GM23338 (cell line): ENCODE measurements around the gene APOL6. TPM values are rescaled to one million over a fixed set of nuclear protein-coding genes. Genes with fewer than 3 reads are reported as not detected.
A peak's percentile ranks its signal among the peaks of the same experiment; 100 is the strongest.

ENCODE experiments used
- ATAC-seq: fragments of 200-7000 bp; cut with Tn5 transposase; 3 replicates; pipeline ENCODE4 v1.9.1; 2020
- DNase-seq: peaks from one replicate; pipeline ENCODE4 v3.0.0-alpha.2; 2015; ENCODE audit warnings: low spot score
- H2AFZ ChIP-seq: fragments of 200-600 bp; sonication (generic); 2 replicates; pipeline ENCODE4 v1.8.0; 2016; ENCODE audit warnings: antibody characterized with exemption, mild to moderate bottlenecking, moderate library complexity
- H3F3A ChIP-seq: fragments of 200-600 bp; sonication (generic); replicated peaks from 2 replicates; pipeline ENCODE4 v1.8.0; 2017; ENCODE audit warnings: antibody characterized with exemption, mixed run types, low read depth
- H3K27ac ChIP-seq: fragments of 200-600 bp; sonication (generic); 2 replicates; pipeline ENCODE4 v1.6.1; 2016; ENCODE audit warnings: low read depth
- H3K27me3 ChIP-seq: fragments of 200-600 bp; sonication (generic); 2 replicates; pipeline ENCODE4 v1.8.0; 2016; ENCODE audit warnings: mild to moderate bottlenecking, mixed run types, moderate library complexity; ENCODE audit not compliant: insufficient read depth
- H3K36me3 ChIP-seq: fragments of 200-600 bp; sonication (generic); 2 replicates; pipeline ENCODE4 v1.8.0; 2016; ENCODE audit warnings: mild to moderate bottlenecking; ENCODE audit not compliant: insufficient read depth
- H3K4me1 ChIP-seq: fragments of 200-600 bp; sonication (generic); 2 replicates; pipeline ENCODE4 v1.8.0; 2016; ENCODE audit warnings: mild to moderate bottlenecking, moderate library complexity; ENCODE audit not compliant: insufficient read depth
- H3K4me2 ChIP-seq: fragments of 200-600 bp; sonication (generic); 2 replicates; pipeline ENCODE4 v1.7.1; 2017; ENCODE audit warnings: mixed run types
- H3K4me3 ChIP-seq: fragments of 200-600 bp; sonication (generic); 2 replicates; pipeline ENCODE4 v1.6.1; 2016; ENCODE audit warnings: mixed run types
- H3K79me2 ChIP-seq: fragments of 200-600 bp; sonication (generic); replicated peaks from 2 replicates; pipeline ENCODE4 v1.8.0; 2017; ENCODE audit warnings: mild to moderate bottlenecking; ENCODE audit not compliant: insufficient read depth
- H3K9me2 ChIP-seq: fragments of 200-600 bp; sonication (generic); 2 replicates; pipeline ENCODE4 v1.8.0; 2017; ENCODE audit not compliant: insufficient read depth
- H4K20me1 ChIP-seq: fragments of 200-600 bp; sonication (generic); replicated peaks from 2 replicates; pipeline ENCODE4 v1.8.0; 2017; ENCODE audit warnings: mild to moderate bottlenecking; ENCODE audit not compliant: insufficient read depth
- H3K27ac Mint-ChIP-seq: 2 replicates; pipeline ENCODE4 v1.8.0; 2020; ENCODE audit warnings: inconsistent platforms, mild to moderate bottlenecking, moderate library complexity, mixed read lengths
- H3K27me3 Mint-ChIP-seq: 3 replicates; pipeline ENCODE4 v1.8.0; 2022; ENCODE audit warnings: low read depth, mild to moderate bottlenecking, moderate library complexity, mixed read lengths, inconsistent platforms; ENCODE audit not compliant: insufficient read depth, poor library complexity
- H3K36me3 Mint-ChIP-seq: 3 replicates; pipeline ENCODE4 v1.8.0; 2021; ENCODE audit warnings: low read depth, mild to moderate bottlenecking, inconsistent platforms, moderate library complexity, mixed read lengths
- H3K4me1 Mint-ChIP-seq: 3 replicates; pipeline ENCODE4 v1.8.0; 2020; ENCODE audit warnings: mild to moderate bottlenecking, inconsistent platforms, mixed read lengths
- H3K4me3 Mint-ChIP-seq: 3 replicates; pipeline ENCODE4 v1.8.0; 2021; ENCODE audit warnings: moderate library complexity, mild to moderate bottlenecking, inconsistent platforms, mixed read lengths
- H3K9me3 Mint-ChIP-seq: 3 replicates; pipeline ENCODE4 v1.8.0; 2020; ENCODE audit warnings: moderate library complexity, mild to moderate bottlenecking, inconsistent platforms, mixed read lengths
- CREB1 ChIP-seq: fragments of 250-450 bp; sonication (Bioruptor Pico); IDR thresholded peaks from 2 replicates; pipeline ENCODE4 v1.5.0; 2020; ENCODE audit warnings: low read depth, mild to moderate bottlenecking, moderate library complexity
- ETS1 ChIP-seq: IDR thresholded peaks from 2 replicates; pipeline ENCODE4 v1.6.1; 2016; ENCODE audit warnings: antibody characterized with exemption
- EZH2 ChIP-seq: fragments of 200-600 bp; sonication (generic); IDR thresholded peaks from one replicate; pipeline ENCODE4 v1.8.0; 2017; ENCODE audit warnings: antibody characterized with exemption, mild to moderate bottlenecking, low read depth; ENCODE audit not compliant: unreplicated experiment
- JUNB ChIP-seq: IDR thresholded peaks from one replicate; pipeline ENCODE4 v1.6.1; 2016; ENCODE audit warnings: antibody characterized with exemption; ENCODE audit not compliant: unreplicated experiment
- NANOG ChIP-seq: IDR thresholded peaks from 2 replicates; pipeline ENCODE4 v1.6.1; 2016; ENCODE audit warnings: antibody characterized with exemption, borderline replicate concordance
- POLR2AphosphoS5 ChIP-seq: IDR thresholded peaks from 2 replicates; pipeline ENCODE4 v1.6.1; 2016; ENCODE audit warnings: antibody characterized with exemption, low read depth
- REST ChIP-seq: IDR thresholded peaks from one replicate; pipeline ENCODE4 v1.6.1; 2018; ENCODE audit warnings: antibody characterized with exemption; ENCODE audit not compliant: unreplicated experiment
- ZNF331 ChIP-seq: fragments of 250-450 bp; sonication (Bioruptor Pico); IDR thresholded peaks from 2 replicates; pipeline ENCODE4 v1.5.0; 2020; ENCODE audit warnings: low read depth, mild to moderate bottlenecking, moderate library complexity
- polyA plus RNA-seq: library from polyadenylated mRNA; unstranded; fragments of >200 nt; fragmentation: Nextera tagmentation; extraction: Ambion mirVana; gene quantifications from 2 replicates; pipeline ENCODE4 v1.2.1, GENCODE V29; 2016
- total RNA-seq: library from RNA; depleted of rRNA; stranded (reverse); fragments of >200 nt; shearing (Covaris generic); gene quantifications from 2 replicates; pipeline ENCODE4 v1.2.3, GENCODE V29; 2014
- TF ChIP-seq, protein P1 (sequence below): fragments of 250-450 bp; sonication (Bioruptor Pico); IDR thresholded peaks from 2 replicates; pipeline ENCODE4 v1.5.0; 2020; ENCODE audit warnings: mild to moderate bottlenecking, moderate library complexity

Gene APOL6
- total and polyA plus RNA-seq, 2 experiments from 2014 or later, result 0.10 to 0.14 TPM

GRCh38 chr22:35634943-35635540 is 13.2 kb upstream of the APOL6 start:
- no peaks in the 10 kb centered on the region for H3K36me3 ChIP-seq
- peaks cover 7% of the 10 kb centered on the region for H3K27me3 Mint-ChIP-seq
- H3K27me3 ChIP-seq, result no peaks in the 10 kb centered on the region
- peaks cover 30% of the 10 kb centered on the region for H3K4me1 Mint-ChIP-seq
- H3K27ac ChIP-seq, result no peak overlapping the region
- no peaks in the 10 kb centered on the region for H3K36me3 Mint-ChIP-seq
- no peak overlapping the region for H3K27ac Mint-ChIP-seq
- H3K4me2 ChIP-seq, result no peak overlapping the region
- no peaks in the 10 kb centered on the region for H3F3A ChIP-seq
- no peaks in the 10 kb centered on the region for H3K9me2 ChIP-seq
- TF ChIP-seq ETS1, result no peak
- TF ChIP-seq JUNB, result no peak
- no peak for TF ChIP-seq NANOG
- H3K9me3 Mint-ChIP-seq, result peaks cover 2% of the 10 kb centered on the region; the same call in 2 of the 3 replicates
- H4K20me1 ChIP-seq, result no peaks in the 10 kb centered on the region
- H3K79me2 ChIP-seq, result no peaks in the 10 kb centered on the region
- ATAC-seq, result no peak
- H3K4me1 ChIP-seq, result no peaks in the 10 kb centered on the region; the same call in none of the 2 replicates
- no peak overlapping the region for H3K4me3 ChIP-seq
- 0 out of 2 replicates have a peak overlapping the region, but pooled peaks have one; percentile 23 for H2AFZ ChIP-seq
- no peak overlapping the region for H3K4me3 Mint-ChIP-seq
- DNase-seq, result no peak

DNA sequence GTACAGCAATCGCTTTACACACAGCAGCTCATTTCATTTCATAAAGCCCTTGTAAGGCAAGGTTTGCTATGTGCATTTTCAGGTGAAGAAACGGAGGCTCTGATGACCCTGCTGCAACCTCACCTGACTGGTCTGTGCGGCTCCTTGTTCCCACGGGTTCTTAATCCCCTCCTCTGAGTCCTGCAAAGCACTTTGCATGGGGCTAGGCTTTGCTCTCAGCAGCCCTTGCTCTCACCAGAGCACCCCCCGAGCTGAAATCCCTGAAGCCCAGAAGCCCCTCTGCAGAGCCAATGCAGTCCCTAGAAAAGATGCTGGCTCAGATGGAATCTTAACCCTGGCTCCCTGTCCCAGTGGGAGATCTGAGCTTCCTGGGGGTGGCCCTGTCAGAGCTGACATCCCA is 11.0 kb upstream of the APOL6 start:
- Histone ChIP-seq H3F3A (no peaks in the 10 kb centered on the region), H2AFZ (peak overlapping the region; percentile 84; the same call in 1 of the 2 replicates), H3K4me2 (no peak overlapping the region), H3K9me2 (peaks cover under 1% of the 10 kb centered on the region; the same call in 1 of the 2 replicates), H3K4me3 (no peak overlapping the region), H3K36me3 (no peaks in the 10 kb centered on the region), H4K20me1 (no peaks in the 10 kb centered on the region), H3K27me3 (no peaks in the 10 kb centered on the region), H3K27ac (no peak overlapping the region), H3K4me1 (no peaks in the 10 kb centered on the region; the same call in none of the 2 replicates), H3K79me2 (no peaks in the 10 kb centered on the region)
- H3K27ac Mint-ChIP-seq, result no peak overlapping the region
- peaks cover 27% of the 10 kb centered on the region for H3K4me1 Mint-ChIP-seq
- H3K4me3 Mint-ChIP-seq, result no peak overlapping the region
- no peak for DNase-seq
- H3K9me3 Mint-ChIP-seq, result peaks cover 2% of the 10 kb centered on the region; the same call in 2 of the 3 replicates
- peaks cover 7% of the 10 kb centered on the region for H3K27me3 Mint-ChIP-seq
- peak; percentile 70 for ATAC-seq
- H3K36me3 Mint-ChIP-seq, result no peaks in the 10 kb centered on the region
- no peak for TF ChIP-seq REST
- TF ChIP-seq, protein P1, sequence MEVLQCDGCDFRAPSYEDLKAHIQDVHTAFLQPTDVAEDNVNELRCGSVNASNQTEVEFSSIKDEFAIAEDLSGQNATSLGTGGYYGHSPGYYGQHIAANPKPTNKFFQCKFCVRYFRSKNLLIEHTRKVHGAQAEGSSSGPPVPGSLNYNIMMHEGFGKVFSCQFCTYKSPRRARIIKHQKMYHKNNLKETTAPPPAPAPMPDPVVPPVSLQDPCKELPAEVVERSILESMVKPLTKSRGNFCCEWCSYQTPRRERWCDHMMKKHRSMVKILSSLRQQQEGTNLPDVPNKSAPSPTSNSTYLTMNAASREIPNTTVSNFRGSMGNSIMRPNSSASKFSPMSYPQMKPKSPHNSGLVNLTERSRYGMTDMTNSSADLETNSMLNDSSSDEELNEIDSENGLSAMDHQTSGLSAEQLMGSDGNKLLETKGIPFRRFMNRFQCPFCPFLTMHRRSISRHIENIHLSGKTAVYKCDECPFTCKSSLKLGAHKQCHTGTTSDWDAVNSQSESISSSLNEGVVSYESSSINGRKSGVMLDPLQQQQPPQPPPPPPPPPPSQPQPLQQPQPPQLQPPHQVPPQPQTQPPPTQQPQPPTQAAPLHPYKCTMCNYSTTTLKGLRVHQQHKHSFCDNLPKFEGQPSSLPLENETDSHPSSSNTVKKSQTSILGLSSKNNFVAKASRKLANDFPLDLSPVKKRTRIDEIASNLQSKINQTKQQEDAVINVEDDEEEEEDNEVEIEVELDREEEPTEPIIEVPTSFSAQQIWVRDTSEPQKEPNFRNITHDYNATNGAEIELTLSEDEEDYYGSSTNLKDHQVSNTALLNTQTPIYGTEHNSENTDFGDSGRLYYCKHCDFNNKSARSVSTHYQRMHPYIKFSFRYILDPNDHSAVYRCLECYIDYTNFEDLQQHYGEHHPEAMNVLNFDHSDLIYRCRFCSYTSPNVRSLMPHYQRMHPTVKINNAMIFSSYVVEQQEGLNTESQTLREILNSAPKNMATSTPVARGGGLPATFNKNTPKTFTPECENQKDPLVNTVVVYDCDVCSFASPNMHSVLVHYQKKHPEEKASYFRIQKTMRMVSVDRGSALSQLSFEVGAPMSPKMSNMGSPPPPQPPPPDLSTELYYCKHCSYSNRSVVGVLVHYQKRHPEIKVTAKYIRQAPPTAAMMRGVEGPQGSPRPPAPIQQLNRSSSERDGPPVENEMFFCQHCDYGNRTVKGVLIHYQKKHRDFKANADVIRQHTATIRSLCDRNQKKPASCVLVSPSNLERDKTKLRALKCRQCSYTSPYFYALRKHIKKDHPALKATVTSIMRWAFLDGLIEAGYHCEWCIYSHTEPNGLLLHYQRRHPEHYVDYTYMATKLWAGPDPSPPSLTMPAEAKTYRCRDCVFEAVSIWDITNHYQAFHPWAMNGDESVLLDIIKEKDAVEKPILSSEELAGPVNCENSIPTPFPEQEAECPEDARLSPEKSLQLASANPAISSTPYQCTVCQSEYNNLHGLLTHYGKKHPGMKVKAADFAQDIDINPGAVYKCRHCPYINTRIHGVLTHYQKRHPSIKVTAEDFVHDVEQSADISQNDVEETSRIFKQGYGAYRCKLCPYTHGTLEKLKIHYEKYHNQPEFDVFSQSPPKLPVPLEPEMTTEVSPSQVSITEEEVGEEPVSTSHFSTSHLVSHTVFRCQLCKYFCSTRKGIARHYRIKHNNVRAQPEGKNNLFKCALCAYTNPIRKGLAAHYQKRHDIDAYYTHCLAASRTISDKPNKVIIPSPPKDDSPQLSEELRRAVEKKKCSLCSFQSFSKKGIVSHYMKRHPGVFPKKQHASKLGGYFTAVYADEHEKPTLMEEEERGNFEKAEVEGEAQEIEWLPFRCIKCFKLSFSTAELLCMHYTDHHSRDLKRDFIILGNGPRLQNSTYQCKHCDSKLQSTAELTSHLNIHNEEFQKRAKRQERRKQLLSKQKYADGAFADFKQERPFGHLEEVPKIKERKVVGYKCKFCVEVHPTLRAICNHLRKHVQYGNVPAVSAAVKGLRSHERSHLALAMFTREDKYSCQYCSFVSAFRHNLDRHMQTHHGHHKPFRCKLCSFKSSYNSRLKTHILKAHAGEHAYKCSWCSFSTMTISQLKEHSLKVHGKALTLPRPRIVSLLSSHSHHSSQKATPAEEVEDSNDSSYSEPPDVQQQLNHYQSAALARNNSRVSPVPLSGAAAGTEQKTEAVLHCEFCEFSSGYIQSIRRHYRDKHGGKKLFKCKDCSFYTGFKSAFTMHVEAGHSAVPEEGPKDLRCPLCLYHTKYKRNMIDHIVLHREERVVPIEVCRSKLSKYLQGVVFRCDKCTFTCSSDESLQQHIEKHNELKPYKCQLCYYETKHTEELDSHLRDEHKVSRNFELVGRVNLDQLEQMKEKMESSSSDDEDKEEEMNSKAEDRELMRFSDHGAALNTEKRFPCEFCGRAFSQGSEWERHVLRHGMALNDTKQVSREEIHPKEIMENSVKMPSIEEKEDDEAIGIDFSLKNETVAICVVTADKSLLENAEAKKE (CRISPR knock-in tag), result no peak
- TF ChIP-seq ETS1, result no peak
- no peak for TF ChIP-seq ZNF331
- no peak for TF ChIP-seq EZH2
- no peak for TF ChIP-seq POLR2AphosphoS5
- no peak for TF ChIP-seq CREB1 (CRISPR knock-in tag)
